Astrocyte (in vitro differentiated cells and primary cell): ENCODE data around the gene GAL3ST1.

Experiments
- CTCF ChIP-seq: IDR thresholded peaks from 2 replicates; pipeline ENCODE4 v1.5.1; 2011; ENCODE audit warnings: low read depth, mild to moderate bottlenecking, inconsistent platforms, low read length, moderate library complexity; ENCODE audit not compliant: insufficient read depth
- EZH2 ChIP-seq: IDR thresholded peaks from 2 replicates; pipeline ENCODE4 v1.6.1; 2012; ENCODE audit warnings: mild to moderate bottlenecking, low read length, inconsistent platforms; ENCODE audit not compliant: insufficient read depth

GRCh38 chr22:30569674-30570202 lies 4.7 kb downstream of the GAL3ST1 start:
- TF ChIP-seq CTCF (no peak), EZH2 (no peak)
